HepG2 (cell line): Measurements from ENCODE around the gene LSR. TPM values are rescaled to one million over a fixed set of nuclear protein-coding genes. Genes with fewer than 3 reads are reported as not detected.

ENCODE experiments used
- ATAC-seq: fragments of 200-7000 bp; cut with Tn5 transposase; 3 replicates; pipeline ENCODE4 v1.9.1; 2020; ENCODE audit warnings: mild to moderate bottlenecking, moderate library complexity
- BruUV-seq: library from RNA; stranded (reverse); fragments of 400-500 nt; replicated peaks from 2 replicates; lab custom pipeline; 2021; lab: Mats Ljungman, UMichigan
- CTCF ChIA-PET: fragments of 300-600 bp; formaldehyde crosslinking; extraction: SDS; loops from one replicate; lab custom pipeline; 2021; ENCODE audit warnings: low total read pairs, inconsistent platforms, low intra/inter-chr PET ratio; lab: Yijun Ruan, JAX
- POLR2A ChIA-PET: fragments of 350-600 bp; sonication (Branson Sonifier 250); formaldehyde crosslinking; loops from one replicate; lab custom pipeline; 2020; ENCODE audit warnings: antibody characterized with exemption, inconsistent platforms; lab: Yijun Ruan, JAX
- DNase-seq: peaks from one replicate; pipeline ENCODE4 v3.0.0-alpha.2; 2015; ENCODE audit warnings: low spot score
- FAIRE-seq: peaks from 3 replicates; lab custom pipeline; 2011; peaks lifted over from hg19 to GRCh38; lab: Jason Lieb, UNC
- H2AFZ ChIP-seq: one replicate; pipeline ENCODE4 v1.6.1; 2011; ENCODE audit warnings: low read length, inconsistent platforms
- H3K27ac ChIP-seq: fragments of 300-600 bp; 3 replicates; pipeline ENCODE4 v1.8.0; 2011; ENCODE audit warnings: mixed run types, mild to moderate bottlenecking, mixed read lengths, low read length, inconsistent platforms; ENCODE audit not compliant: insufficient read depth; ENCODE audit errors: extremely low read length
- H3K27me3 ChIP-seq, 2 experiments: fragments of 200-600 bp in 1 of 2; 2 replicates in 1 of 2; 3 replicates in 1 of 2; pipeline versions ENCODE4 v1.6.0 to v1.8.0; 2011; ENCODE audit warnings: low read length in 2 of 2, mild to moderate bottlenecking in 2 of 2, moderate library complexity in 2 of 2, inconsistent platforms in 1 of 2; ENCODE audit not compliant: insufficient read depth in 2 of 2, control insufficient read depth in 1 of 2
- H3K36me3 ChIP-seq, 2 experiments: fragments of 200-600 bp in 1 of 2; replicated peaks in 1 of 2; 2 replicates in 1 of 2; 3 replicates in 1 of 2; pipeline versions ENCODE4 v1.5.1 to v1.8.0; 2011; ENCODE audit warnings: low read length in 2 of 2, inconsistent platforms in 1 of 2; ENCODE audit not compliant: insufficient read depth in 2 of 2, control insufficient read depth in 1 of 2
- H3K4me1 ChIP-seq: 2 replicates; pipeline ENCODE4 v1.5.1; 2012; ENCODE audit warnings: low read length, inconsistent platforms; ENCODE audit not compliant: insufficient read depth
- H3K4me2 ChIP-seq: 2 replicates; pipeline ENCODE4 v1.6.0; 2011; ENCODE audit warnings: low read depth, low read length, inconsistent platforms
- H3K4me3 ChIP-seq, 3 experiments: fragments of 200-600 bp in 1 of 3; sonication (generic), shearing (Covaris generic) in 1 of 3; replicated peaks in 1 of 3; 2 replicates each; pipeline ENCODE4 v1.5.1; 2011 to 2016; ENCODE audit warnings: low read length in 3 of 3, inconsistent platforms in 2 of 3, low read depth in 2 of 3, mild to moderate bottlenecking in 2 of 3, control low read depth in 1 of 3, mixed read lengths in 1 of 3; ENCODE audit not compliant: insufficient read depth in 1 of 3
- H3K79me2 ChIP-seq: one replicate; pipeline ENCODE4 v1.6.1; 2011; ENCODE audit warnings: low read length, inconsistent platforms; ENCODE audit not compliant: insufficient read depth
- H3K9ac ChIP-seq: 2 replicates; pipeline ENCODE4 v1.6.0; 2011; ENCODE audit warnings: mild to moderate bottlenecking, low read depth, low read length, inconsistent platforms; ENCODE audit not compliant: insufficient read depth
- H3K9me3 ChIP-seq: 2 replicates; pipeline ENCODE4 v1.5.1; 2012; ENCODE audit warnings: mild to moderate bottlenecking, low read length
- H4K20me1 ChIP-seq: 2 replicates; pipeline ENCODE4 v1.6.0; 2011; ENCODE audit warnings: inconsistent platforms, mild to moderate bottlenecking, low read length, moderate library complexity; ENCODE audit not compliant: insufficient read depth
- BRCA1 ChIP-seq: sonication (generic); formaldehyde crosslinking; IDR thresholded peaks from 2 replicates; pipeline ENCODE4 v1.4.0; 2020; ENCODE audit warnings: missing genetic modification reagents
- JUNB ChIP-seq: sonication (generic); formaldehyde crosslinking; IDR thresholded peaks from 2 replicates; pipeline ENCODE4 v1.8.0; 2022; ENCODE audit warnings: missing genetic modification reagents, mild to moderate bottlenecking, borderline replicate concordance
- SP5 ChIP-seq: IDR thresholded peaks from 2 replicates; pipeline ENCODE4 v1.6.1; 2016; ENCODE audit warnings: low read depth, borderline replicate concordance
- WGBS: methylation state at CpG from one replicate; pipeline ENCODE4 v1.1.6; 2017; ENCODE audit warnings: low lambda C conversion rate; 5-methylcytosine and 5-hydroxymethylcytosine counted together
- in situ Hi-C: cut with HindIII; loops from 2 replicates; pipeline ENCODE4 v1.10.0; 2017; ENCODE audit warnings: low pct_unique_long_range_greater_than_20kb; ENCODE audit not compliant: extremely low pct_ligation_motif_present
- intact Hi-C: fragments of 100-400 bp; cut with micrococcal nuclease; formaldehyde crosslinking; loops from one replicate; pipeline ENCODE4 v1.10.0; 2022; ENCODE audit not compliant: unreplicated experiment
- polyA plus RNA-seq, 8 experiments: library from polyadenylated mRNA; depleted of rRNA in 3 of 8; stranded (reverse) in 7 of 8; unstranded in 1 of 8; fragments of >200 nt; fragmentation: Illumina TruSeq in 4 of 8; extraction: Trizol in 4 of 8; gene quantifications; 2 replicates each; pipeline versions ENCODE4 v1.2.1 to v1.2.3, GENCODE V29; 2011 to 2016; ENCODE audit warnings: low read depth in 4 of 8, missing spikeins in 1 of 8, mixed read lengths in 1 of 8; ENCODE audit not compliant: insufficient read depth in 1 of 8
- total RNA-seq, 5 experiments: library from RNA; depleted of rRNA; stranded (reverse); fragments of >200 nt; fragmentation: Illumina TruSeq; extraction: Trizol; gene quantifications; 2 replicates each; pipeline ENCODE4 v1.2.3, GENCODE V29; 2016; ENCODE audit warnings: low read depth in 1 of 5
- TF ChIP-seq, protein P1 (sequence below): sonication (generic); formaldehyde crosslinking; IDR thresholded peaks from 2 replicates; pipeline ENCODE4 v1.9.0; 2021; ENCODE audit warnings: mild to moderate bottlenecking, missing genetic modification reagents
- TF ChIP-seq, protein P2 (sequence below): sonication (generic); formaldehyde crosslinking; conservative IDR thresholded peaks from 2 replicates; pipeline ENCODE4 v1.4.0; 2020; ENCODE audit warnings: mild to moderate bottlenecking, missing genetic modification reagents, moderate library complexity

LSR gene
- total and polyA plus RNA-seq, 2 of the 13 experiments (the other 11 are each of a cell fraction or from before 2014, with no cell fraction given): 29.2 to 79.2 TPM

DNA sequence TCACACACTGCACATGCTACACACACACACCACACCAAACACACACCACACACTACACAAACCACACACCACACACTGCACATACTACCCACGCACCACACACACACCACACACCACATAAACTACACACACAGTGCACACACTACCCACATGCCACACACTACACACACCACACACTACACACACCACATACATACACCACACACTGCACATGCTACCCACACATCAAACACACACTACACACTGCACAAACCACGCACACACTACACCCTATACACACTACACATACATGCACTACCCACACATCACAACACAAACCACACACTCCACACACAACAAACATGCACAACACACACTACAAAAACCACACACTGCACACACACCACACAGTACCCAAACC, 49.1 kb downstream of the LSR start:
- H3K27me3 ChIP-seq: peaks cover 6 to 22% of the 10 kb centered on the region in 2 experiments
- intact Hi-C loops (no loop called here), in situ Hi-C loops (no loop called here)
- H3K4me2 ChIP-seq: no peak overlapping the region
- no peak for TF ChIP-seq SP5 (CRISPR knock-in tag)
- TF ChIP-seq BRCA1 (CRISPR knock-in tag): no peak
- 0 out of 2 replicates have a peak, but pooled peaks have one; percentile 10 for TF ChIP-seq JUNB (CRISPR knock-in tag)
- ChIA-PET POLR2A (no interaction called here), CTCF (no interaction called here)
- H3K4me1 ChIP-seq: peaks cover 36% of the 10 kb centered on the region
- H3K79me2 ChIP-seq: no peaks in the 10 kb centered on the region
- FAIRE-seq (no peak), ATAC-seq (no peak), DNase-seq (no peak)
- no peaks in the 10 kb centered on the region for H3K9me3 ChIP-seq
- no peaks in the 10 kb centered on the region for H4K20me1 ChIP-seq
- no peak overlapping the region for H3K4me3 ChIP-seq
- 79% methylated on average over 2 of the region's 2 CpGs for WGBS
- H3K36me3 ChIP-seq: no peaks in the 10 kb centered on the region
- H3K9ac ChIP-seq: no peak overlapping the region
- no TSS peak for BruUV-seq
- no peak overlapping the region for H3K27ac ChIP-seq
- no peak overlapping the region for H2AFZ ChIP-seq

DNA sequence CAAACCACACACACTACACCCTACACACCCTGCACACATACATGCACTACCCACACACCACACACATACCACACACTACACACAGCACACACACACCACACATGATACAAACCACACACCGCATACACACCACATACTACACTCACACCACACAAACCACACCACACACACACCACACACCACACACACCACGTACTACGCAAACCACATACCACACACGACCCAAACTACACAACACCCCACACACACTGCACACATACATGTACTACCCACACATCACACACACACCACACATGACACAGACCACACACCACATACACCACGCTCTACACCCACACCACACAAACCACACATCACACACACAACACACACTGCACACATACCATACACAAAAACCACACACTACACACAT, 49.8 kb downstream of the LSR start:
- ChIA-PET POLR2A (no interaction called here), CTCF (no interaction called here)
- in situ Hi-C loops: no loop called here
- Histone ChIP-seq H3K4me3 (no peak overlapping the region), H2AFZ (no peak overlapping the region), H3K9ac (no peak overlapping the region), H3K4me2 (no peak overlapping the region), H3K27ac (no peak overlapping the region), H3K27me3 (peaks cover 3 to 16% of the 10 kb centered on the region in 2 experiments), H3K9me3 (no peaks in the 10 kb centered on the region), H3K4me1 (peaks cover 30% of the 10 kb centered on the region), H4K20me1 (no peaks in the 10 kb centered on the region), H3K79me2 (no peaks in the 10 kb centered on the region), H3K36me3 (no peaks in the 10 kb centered on the region)
- FAIRE-seq: no peak
- WGBS: 89% methylated on average over 5 of the region's 5 CpGs
- no peak for ATAC-seq
- no peak for DNase-seq
- intact Hi-C loops: no loop called here
- BruUV-seq: no TSS peak
- TF ChIP-seq, protein P1, sequence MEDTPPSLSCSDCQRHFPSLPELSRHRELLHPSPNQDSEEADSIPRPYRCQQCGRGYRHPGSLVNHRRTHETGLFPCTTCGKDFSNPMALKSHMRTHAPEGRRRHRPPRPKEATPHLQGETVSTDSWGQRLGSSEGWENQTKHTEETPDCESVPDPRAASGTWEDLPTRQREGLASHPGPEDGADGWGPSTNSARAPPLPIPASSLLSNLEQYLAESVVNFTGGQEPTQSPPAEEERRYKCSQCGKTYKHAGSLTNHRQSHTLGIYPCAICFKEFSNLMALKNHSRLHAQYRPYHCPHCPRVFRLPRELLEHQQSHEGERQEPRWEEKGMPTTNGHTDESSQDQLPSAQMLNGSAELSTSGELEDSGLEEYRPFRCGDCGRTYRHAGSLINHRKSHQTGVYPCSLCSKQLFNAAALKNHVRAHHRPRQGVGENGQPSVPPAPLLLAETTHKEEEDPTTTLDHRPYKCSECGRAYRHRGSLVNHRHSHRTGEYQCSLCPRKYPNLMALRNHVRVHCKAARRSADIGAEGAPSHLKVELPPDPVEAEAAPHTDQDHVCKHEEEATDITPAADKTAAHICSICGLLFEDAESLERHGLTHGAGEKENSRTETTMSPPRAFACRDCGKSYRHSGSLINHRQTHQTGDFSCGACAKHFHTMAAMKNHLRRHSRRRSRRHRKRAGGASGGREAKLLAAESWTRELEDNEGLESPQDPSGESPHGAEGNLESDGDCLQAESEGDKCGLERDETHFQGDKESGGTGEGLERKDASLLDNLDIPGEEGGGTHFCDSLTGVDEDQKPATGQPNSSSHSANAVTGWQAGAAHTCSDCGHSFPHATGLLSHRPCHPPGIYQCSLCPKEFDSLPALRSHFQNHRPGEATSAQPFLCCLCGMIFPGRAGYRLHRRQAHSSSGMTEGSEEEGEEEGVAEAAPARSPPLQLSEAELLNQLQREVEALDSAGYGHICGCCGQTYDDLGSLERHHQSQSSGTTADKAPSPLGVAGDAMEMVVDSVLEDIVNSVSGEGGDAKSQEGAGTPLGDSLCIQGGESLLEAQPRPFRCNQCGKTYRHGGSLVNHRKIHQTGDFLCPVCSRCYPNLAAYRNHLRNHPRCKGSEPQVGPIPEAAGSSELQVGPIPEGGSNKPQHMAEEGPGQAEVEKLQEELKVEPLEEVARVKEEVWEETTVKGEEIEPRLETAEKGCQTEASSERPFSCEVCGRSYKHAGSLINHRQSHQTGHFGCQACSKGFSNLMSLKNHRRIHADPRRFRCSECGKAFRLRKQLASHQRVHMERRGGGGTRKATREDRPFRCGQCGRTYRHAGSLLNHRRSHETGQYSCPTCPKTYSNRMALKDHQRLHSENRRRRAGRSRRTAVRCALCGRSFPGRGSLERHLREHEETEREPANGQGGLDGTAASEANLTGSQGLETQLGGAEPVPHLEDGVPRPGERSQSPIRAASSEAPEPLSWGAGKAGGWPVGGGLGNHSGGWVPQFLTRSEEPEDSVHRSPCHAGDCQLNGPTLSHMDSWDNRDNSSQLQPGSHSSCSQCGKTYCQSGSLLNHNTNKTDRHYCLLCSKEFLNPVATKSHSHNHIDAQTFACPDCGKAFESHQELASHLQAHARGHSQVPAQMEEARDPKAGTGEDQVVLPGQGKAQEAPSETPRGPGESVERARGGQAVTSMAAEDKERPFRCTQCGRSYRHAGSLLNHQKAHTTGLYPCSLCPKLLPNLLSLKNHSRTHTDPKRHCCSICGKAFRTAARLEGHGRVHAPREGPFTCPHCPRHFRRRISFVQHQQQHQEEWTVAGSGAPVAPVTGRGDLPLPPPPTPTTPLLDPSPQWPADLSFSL: peak; percentile 86
- TF ChIP-seq, protein P2, sequence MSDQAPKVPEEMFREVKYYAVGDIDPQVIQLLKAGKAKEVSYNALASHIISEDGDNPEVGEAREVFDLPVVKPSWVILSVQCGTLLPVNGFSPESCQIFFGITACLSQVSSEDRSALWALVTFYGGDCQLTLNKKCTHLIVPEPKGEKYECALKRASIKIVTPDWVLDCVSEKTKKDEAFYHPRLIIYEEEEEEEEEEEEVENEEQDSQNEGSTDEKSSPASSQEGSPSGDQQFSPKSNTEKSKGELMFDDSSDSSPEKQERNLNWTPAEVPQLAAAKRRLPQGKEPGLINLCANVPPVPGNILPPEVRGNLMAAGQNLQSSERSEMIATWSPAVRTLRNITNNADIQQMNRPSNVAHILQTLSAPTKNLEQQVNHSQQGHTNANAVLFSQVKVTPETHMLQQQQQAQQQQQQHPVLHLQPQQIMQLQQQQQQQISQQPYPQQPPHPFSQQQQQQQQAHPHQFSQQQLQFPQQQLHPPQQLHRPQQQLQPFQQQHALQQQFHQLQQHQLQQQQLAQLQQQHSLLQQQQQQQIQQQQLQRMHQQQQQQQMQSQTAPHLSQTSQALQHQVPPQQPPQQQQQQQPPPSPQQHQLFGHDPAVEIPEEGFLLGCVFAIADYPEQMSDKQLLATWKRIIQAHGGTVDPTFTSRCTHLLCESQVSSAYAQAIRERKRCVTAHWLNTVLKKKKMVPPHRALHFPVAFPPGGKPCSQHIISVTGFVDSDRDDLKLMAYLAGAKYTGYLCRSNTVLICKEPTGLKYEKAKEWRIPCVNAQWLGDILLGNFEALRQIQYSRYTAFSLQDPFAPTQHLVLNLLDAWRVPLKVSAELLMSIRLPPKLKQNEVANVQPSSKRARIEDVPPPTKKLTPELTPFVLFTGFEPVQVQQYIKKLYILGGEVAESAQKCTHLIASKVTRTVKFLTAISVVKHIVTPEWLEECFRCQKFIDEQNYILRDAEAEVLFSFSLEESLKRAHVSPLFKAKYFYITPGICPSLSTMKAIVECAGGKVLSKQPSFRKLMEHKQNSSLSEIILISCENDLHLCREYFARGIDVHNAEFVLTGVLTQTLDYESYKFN (CRISPR knock-in tag): no peak
